GM19023 (cell line): ENCODE results near the gene APH1B.

Source experiments
- ATAC-seq: cut with Tn5 transposase; IDR thresholded peaks from one replicate; pipeline ENCODE4 v1.9.1; 2021; ENCODE audit warnings: mild to moderate bottlenecking, moderate library complexity; ENCODE audit not compliant: unreplicated experiment

The APH1B gene

DNA sequence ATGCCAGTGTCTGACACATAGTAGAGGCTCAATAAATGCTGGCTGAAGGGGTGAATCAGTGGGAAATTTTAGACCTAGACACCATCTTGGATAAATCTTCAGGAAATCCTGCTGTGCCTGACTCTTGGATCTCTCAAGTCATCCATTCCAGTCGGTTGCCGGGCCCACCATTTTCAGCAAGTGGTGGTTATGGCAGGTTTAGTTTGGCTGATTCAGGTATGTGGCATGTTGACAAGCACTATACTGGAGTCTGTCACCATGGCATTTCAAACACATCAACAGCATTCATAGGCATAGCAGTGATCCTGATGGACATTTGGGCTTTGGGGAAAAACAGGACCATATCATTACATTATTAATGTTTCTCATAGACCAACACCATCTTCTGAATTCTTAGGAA, 25.7 kb upstream of the APH1B start:
- ATAC-seq = no peak

DNA sequence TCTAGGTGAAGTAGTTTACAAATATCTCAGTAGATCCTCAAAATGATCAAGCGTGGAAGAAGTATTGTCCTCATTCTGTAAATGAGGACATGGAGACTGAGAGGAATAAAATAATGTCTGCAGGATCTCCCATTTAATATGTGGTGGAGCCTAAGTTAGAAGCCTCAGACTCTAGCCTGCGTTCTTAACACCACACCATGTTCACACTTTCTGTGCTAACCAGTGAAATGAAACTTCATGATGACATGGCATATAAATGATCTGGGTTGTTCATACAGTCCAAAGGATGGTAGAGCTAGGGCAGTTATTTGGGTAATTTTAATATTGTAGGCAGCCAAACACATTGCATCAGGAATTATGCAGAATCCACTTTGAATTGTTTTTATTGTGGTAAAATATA, 25.1 kb upstream of the APH1B start:
- ATAC-seq = no peak

DNA sequence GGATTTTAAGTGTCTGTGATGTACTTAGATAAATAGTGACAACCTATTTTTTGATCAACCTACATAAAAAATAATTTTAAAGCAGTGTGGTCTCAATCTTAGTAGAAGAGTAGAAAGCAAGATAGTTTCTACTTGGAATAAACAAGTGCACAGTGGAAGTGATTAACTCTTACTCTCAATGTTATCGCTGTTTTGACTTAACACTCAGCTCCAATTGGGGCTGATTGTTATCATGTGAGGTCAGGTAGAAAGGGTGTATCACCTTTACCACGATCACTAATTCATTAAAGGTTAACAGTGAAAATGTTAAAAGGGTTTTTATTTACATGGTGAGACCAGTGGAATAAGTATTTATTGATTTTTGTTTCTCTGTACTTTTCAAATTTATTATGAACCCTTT, 22.4 kb upstream of the APH1B start:
- ATAC-seq = no peak

DNA sequence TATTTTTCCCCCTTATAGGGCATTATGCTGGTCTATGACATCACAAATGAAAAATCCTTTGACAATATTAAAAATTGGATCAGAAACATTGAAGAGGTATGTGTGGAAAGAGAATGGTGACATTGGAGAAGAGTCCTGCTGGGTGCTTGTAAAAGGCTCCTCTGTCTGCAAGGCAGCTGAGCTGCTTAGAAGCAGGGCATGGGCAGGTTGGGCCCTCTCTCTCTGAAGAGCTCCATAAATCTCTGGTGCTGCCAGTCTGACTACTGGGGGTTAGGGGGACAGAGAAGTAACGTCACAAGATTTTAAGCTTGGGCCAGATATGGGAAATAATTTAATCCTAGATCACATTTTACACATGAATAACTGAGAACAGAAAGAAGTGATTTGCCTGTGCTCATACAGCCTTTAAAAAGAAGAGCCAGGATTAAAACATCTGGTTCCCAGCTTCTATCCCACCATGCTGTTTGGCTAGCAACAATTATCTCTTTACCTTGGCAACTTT, 21.9 kb upstream of the APH1B start:
- ATAC-seq = no peak

DNA sequence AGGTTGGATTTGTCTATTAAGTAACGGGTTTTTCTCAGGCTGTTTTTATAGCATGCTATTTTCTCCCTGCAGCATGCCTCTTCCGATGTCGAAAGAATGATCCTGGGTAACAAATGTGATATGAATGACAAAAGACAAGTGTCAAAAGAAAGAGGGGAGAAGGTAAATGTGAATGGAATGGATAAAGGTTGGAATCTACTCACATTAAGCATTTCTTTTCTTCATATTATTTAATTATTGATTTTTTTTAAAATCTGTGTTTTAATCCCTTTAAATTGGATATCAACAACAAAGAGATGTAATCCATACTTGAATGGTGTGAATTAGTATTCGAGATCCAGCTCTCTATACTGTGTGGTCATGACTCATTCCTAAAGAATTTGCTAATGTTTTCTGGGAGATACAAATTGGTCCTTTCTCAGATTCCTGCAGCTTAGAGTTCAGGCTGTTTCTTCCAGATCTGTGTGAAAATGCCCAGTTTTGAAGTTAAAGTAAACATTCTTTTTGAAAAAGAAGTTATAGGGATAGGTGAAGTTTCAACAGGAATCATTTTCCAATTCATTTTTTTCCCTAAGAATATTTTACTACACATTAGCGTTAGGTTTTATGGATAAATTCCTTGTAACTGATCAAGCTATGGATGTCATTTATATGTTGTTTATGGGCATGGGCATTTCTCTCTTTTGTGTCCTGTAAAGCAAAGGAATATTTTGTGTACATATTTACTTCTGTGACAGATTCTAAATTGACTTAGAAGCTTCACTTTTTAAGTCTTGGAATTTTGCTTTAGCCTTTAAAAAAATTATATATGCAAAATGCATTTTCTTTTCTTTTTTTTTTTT, 20.8 kb upstream of the APH1B start:
- no peak for ATAC-seq

DNA sequence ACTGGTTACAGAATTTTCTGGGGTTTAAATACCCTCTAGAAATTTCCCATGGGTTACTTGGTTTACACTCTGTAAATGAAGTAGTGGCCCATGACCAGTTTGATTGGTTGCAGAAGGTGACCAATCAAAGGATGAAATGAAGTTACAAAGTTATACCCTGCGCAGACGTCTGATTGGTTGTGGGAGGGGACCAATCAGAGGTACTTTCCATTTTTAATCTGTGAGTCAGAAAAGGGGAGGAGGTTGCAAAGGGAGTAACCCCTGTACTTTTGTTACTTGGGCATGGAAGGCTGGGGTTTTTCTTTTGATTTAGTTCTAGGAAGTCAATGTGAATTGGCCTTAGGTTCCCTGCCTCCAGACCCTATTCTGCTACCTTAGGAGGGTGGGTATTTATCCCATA, 18.7 kb upstream of the APH1B start:
- ATAC-seq = no peak

DNA sequence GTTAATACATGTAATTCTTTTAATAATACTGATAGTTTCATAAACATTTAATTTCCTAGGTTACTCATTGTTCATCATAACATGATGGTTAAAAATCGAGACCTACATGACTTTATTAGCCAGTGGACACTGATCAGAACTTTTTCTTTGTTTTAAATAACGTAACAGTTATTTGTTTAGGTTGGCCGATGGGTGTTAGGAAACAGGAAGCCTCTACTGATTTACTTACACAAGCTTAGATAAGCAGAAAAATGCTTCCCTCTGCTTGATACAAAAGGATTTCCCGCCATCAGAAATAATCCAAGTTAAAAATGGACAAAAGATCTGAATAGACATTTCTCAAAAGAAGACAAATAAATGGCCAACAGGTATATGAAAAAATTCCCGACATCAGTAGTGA, 16.6 kb upstream of the APH1B start:
- ATAC-seq = no peak

DNA sequence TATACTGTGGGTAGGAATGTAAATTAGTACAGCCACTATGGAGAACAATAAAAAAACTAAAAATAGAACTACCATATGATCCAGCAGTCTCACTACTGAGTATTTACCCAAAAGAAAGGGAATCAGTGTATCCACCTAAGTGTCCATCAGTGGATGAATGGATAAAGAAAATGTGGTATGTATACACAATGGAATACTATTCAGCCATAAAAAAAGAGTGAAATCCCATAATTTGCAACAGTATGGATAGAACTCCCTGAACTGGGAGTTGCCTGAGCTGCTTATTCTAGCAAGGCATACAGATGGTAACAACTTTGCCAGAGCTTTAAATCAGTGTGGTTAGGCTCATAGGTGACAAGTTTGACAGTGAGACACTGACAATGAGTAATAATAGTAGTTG, 16.1 kb upstream of the APH1B start:
- no peak for ATAC-seq

DNA sequence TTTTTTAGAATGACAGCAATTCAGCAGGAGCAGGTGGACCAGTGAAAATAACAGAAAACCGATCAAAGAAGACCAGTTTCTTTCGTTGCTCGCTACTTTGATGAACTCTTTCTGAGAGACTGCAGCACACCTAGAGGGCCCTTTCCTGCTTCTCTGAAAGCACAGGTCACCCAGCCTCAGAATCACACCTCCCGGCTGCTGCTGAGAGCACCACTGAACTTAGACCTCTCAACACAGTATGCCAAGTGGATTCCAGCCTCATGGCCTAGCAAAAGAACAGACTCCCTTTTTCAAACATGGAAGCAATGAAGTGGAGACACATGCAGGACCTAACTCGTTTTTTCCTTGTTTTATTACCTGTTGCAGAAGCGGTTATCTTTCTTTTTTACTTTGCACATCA, 13.9 kb upstream of the APH1B start:
- ATAC-seq = no peak

DNA sequence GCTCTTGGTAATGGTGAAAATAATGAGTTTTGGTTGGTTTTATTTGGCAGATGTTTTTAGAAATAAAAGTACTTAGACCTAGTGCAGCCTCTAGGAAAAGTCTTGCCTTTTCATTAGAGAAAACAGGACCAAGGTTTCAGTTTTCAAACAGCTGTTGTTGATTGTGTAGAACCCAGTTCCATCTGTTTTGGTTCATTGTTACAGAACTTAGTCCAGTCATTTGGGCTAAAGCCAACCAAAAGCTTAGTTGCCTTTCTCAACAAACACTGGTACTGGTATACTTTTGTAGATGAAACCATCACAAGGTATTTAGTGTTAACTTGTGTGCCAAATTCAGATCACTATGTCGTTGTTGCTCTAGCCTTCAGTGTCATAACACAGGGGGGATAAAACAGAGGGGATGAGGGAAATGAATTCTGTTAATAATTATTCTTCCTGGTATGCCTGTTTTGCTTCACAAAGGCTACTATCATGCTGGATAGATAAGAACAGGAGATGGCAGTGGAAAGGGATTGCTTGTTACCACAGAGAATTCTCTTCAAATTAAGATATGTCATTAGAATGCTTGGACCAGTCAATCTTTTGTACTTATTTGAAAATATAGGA, 12.6 kb upstream of the APH1B start:
- ATAC-seq = no peak

DNA sequence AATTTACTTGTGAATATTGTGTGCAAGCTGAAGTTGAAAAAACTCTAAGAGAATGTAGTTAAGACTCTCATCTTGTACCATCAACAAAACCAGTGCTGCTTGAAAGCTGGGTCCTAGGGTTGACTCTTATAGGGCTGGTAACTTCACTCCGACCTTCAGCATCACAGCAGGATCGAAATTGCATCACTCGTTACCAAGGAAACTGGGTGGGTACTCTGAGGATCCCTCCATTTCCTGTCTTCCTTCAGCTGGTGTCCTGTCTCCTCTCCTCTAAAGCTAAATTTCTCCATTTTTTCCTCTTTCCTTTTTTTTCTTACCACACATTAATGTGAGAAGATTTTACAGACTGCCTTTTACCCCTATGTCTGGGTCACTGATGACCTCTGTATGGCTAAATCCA, 3.0 kb upstream of the APH1B start:
- ATAC-seq = no peak

DNA sequence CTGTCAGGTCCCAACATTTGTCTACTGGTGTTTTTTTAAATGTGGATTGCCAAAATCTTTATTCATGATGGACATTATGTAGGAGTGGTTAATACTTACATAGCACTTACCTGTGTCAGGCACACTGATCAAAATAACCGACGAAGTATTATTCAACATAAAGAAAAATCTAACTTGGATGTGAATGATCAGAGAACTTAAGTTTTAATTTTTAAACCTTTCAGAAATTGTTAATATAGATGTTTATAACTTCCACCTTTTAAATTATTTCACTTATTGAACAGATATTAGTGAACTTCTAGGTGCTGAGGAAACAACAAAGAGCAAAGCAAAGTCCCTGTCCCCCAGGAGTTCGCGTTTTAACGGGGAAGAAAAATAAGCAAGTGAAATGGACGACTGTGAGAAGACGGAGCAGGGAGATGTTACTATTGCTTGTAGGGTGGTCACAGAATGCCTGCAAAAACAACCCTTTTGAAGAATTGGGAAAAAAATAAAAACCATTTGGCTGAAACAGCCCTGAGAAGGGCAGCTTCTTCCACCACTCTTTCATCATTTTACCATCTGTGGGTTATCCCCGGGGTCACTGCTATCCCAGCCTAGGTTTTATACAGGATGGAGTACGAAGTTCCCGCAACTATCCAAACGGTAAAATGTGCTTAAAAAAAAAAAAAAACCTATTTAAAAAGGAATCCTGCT, 915 bp upstream of the APH1B start:
- no peak for ATAC-seq

DNA sequence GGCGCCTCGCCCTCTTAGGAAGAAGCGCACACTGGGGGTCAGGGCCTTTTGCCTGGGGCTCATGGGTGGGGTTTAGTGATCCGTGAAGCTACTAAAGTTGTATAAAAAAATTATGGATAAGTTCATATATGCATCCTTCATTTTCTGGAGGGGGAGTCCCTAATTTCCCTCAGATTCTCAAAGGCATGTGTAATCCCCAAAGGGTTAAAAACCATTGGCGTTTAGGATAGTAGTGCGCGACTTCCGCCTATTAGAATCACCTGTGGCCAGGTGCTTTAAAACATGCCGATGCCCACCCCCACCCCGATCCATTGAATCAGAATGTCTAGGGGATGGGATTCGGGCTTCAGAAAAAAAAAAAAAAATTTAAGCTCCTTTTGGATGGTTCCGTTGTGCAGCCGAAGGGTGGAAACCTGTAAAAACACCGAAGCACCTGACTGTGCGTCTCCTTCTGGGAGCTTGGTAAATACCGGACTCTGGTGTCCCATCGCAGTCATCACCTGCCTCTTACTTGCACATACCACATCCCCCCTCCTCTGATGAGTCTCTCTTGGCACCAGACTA, 570 bp downstream of the APH1B start:
- no peak for ATAC-seq

DNA sequence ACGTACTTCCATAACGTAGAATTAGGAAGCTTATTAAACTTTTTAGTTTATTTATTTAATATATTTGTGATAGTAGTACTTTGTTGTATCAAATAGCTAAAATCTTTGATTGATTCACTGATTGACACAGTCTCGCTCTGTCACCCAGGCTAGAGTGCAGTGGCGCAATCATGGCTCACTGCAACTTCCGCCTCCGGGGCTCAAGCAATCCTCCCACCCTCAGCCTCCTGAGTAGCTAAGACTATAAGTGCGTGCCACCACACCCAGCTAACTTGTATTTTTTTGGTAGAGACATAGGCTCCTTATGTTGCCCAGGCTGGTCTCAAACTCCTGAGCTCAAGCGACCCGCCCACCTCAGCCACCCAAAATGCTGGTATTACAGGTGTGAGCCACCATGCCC, 5.7 kb downstream of the APH1B start:
- no peak for ATAC-seq

DNA sequence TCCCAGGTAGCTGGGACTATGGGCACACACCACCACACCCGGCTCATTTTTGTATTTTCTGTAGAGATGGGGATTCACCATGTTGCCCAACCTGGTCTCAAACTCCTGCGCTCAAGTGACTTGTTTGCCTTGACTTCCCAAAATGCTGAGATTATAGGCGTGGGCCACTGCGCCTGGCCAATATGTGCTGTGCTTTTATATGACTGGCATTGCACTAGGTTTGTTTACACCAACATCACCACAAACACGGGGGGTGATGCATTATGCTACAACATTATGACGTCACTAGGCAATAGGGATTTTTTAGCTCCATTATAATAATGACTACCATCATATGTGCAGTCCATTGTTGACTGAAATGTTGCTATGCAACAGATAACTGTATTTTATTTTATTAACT, 6.9 kb downstream of the APH1B start:
- no peak for ATAC-seq

DNA sequence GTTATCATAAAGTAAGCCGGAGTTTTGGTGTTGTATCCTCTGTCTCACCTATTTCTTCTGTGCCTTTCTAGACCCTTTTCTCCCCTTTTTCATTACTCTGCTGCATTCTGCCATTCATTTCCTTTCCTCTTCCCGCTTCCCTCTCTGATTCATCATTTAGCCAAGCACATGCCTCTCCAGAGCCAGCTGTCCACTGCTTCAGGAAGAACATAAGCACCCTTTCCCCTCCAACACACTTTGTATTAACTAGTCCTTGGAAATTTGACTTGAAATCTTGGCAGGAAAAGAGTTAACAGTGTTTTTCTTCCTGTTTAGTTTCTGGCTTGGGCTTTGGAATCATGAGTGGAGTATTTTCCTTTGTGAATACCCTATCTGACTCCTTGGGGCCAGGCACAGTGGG, 9.7 kb downstream of the APH1B start:
- no peak for ATAC-seq

DNA sequence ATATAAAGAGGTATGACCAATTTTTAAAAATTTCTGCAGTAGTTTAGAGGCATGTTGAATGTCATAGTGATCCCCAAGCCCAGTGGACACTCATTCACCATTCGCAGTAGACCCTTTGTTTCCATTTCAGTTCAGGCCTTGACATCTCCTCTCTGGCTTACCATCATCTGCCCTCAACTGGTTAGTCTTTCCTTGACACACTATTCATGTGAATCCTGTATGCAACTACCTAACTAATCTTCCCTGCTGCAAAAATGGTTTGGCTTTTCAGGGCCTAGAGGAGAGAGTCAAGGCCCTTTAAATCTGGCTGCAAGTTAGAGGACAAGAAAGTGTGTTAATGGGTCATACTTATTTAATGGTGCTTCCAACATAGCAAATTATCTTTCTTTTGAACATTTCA, 10.9 kb downstream of the APH1B start:
- ATAC-seq = no peak

DNA sequence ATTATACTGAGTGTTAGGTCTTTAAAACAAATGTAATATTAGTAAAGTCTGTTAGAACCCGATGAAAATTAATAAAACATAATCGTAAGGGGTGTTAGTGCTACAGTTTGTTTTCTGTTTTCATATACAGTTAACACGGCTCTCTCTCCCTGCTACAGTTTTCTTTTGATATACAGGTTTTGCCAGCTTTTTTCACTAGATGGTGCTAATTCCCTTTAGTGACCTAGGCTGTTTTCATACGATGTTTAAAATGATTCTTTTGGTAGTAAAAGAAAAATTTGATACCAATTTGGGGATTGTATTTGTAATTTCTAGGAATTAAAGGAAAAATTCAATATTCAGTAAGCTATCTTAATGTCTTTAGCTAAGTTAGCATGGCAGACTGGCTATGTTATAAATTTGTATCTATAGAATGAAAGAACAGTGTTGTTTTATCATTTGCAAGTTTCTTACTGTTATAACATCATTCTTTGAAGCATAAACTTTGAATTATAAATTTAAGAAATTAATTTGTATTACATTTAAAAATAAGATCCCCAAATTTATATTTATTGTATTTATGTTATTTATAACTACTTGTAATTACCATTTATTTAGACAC, 11.5 kb downstream of the APH1B start:
- ATAC-seq = no peak

DNA sequence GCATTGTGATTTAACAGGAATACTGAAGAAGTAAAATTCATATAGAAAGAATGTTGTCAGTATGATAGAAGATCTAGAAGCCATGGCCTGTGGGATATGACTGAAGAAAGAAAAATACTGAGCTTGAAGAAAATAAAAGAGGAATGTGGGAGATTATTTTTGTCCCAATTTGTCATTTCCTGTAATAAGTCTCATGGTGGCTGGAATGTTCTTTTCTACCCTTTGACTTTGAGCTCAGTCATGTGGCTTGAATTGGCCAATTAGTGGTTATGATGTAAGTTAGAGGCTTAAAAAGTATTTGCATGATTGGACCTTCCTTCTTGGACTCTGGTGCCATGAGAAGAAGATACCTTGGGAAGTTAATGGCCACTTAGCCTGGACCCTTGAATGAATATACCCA, 14.1 kb downstream of the APH1B start:
- ATAC-seq = no peak

DNA sequence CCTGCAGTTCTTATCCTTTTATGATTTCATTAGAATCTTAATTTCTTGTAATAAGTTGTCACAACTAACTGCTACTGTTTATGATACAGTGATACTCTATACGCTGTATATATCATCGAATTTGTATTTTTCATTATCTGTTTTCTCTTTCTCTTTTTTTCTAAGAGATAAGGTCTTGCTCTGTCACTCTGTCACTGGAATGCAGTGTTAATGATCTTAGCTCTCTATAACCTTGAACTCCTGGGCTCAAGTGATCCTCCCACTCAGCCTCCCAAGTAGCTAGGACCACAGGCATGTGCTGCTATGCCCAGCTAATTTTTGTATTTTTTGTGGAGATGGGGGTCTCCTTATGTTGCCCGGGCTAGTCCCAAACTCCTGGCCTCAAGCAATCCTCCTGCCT, 14.8 kb downstream of the APH1B start:
- ATAC-seq = no peak

DNA sequence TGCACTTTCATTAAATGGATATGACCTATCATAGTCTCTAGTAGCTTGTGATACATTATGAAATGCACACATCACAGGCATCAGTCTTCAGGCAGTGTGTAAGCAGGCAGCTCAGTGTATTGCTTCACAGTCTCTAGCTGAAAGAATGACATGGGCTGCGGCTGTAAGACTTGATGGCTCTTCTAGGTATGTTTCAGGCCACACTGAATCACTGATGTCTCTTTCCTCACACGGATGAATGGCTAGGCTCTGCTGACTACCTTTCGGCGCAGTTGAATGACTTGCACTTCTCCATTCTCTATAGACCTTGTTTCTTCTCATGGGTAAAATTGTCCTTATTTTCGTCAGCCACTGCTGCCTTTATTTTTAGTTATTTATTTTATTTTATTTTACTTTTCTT, 15.4 kb downstream of the APH1B start:
- no peak for ATAC-seq
